MM.1S (cell line): ENCODE data around the gene LCE5A.

Experiments used
- DNase-seq: peaks from one replicate; pipeline ENCODE4 v3.0.0-alpha.2; 2015
- H2AFZ ChIP-seq: fragments of 300-600 bp; sonication (generic); 2 replicates; pipeline ENCODE4 v1.6.0; 2016; ENCODE audit warnings: antibody characterized with exemption, low read length
- H3F3A ChIP-seq: fragments of 300-600 bp; sonication (generic); 2 replicates; pipeline ENCODE4 v1.6.1; 2016; ENCODE audit warnings: mild to moderate bottlenecking, antibody characterized with exemption, low read length, moderate library complexity, mixed read lengths; ENCODE audit not compliant: insufficient read depth
- H3K27ac ChIP-seq: fragments of 300-600 bp; sonication (generic); 2 replicates; pipeline ENCODE4 v1.5.1; 2016; ENCODE audit warnings: mild to moderate bottlenecking, low read length
- H3K27me3 ChIP-seq: fragments of 300-600 bp; sonication (generic); replicated peaks from 2 replicates; pipeline ENCODE4 v1.6.0; 2016; ENCODE audit warnings: low read length; ENCODE audit not compliant: insufficient read depth
- H3K36me3 ChIP-seq: fragments of 300-600 bp; sonication (generic); replicated peaks from 2 replicates; pipeline ENCODE4 v1.6.1; 2016; ENCODE audit warnings: mild to moderate bottlenecking, low read length, mixed read lengths; ENCODE audit not compliant: insufficient read depth
- H3K4me1 ChIP-seq: fragments of 300-600 bp; sonication (generic); 2 replicates; pipeline ENCODE4 v1.6.1; 2016; ENCODE audit warnings: low read length, mixed read lengths
- H3K4me2 ChIP-seq: fragments of 300-600 bp; sonication (generic); 2 replicates; pipeline ENCODE4 v1.6.0; 2016; ENCODE audit warnings: low read depth, low read length
- H3K4me3 ChIP-seq: fragments of 300-600 bp; sonication (generic); 2 replicates; pipeline ENCODE4 v1.5.1; 2016; ENCODE audit warnings: low read length, mixed read lengths
- H3K79me2 ChIP-seq: fragments of 300-600 bp; sonication (generic); 2 replicates; pipeline ENCODE4 v1.6.1; 2016; ENCODE audit warnings: mixed run types, low read length, mixed read lengths
- H3K9ac ChIP-seq: fragments of 300-600 bp; sonication (generic); 2 replicates; pipeline ENCODE4 v1.6.1; 2016; ENCODE audit warnings: low read length, mixed read lengths
- H3K9me2 ChIP-seq: fragments of 300-600 bp; sonication (generic); replicated peaks from 2 replicates; pipeline ENCODE4 v1.6.1; 2016; ENCODE audit warnings: mild to moderate bottlenecking, low read length, mixed read lengths; ENCODE audit not compliant: insufficient read depth
- H3K9me3 ChIP-seq: fragments of 300-600 bp; sonication (generic); replicated peaks from 2 replicates; pipeline ENCODE4 v1.6.1; 2016; ENCODE audit warnings: mild to moderate bottlenecking, low read length, mixed read lengths; ENCODE audit not compliant: insufficient read depth
- H4K20me1 ChIP-seq: fragments of 300-600 bp; sonication (generic); 2 replicates; pipeline ENCODE4 v1.6.1; 2016; ENCODE audit warnings: mild to moderate bottlenecking, low read length, moderate library complexity, mixed read lengths; ENCODE audit not compliant: insufficient read depth
- CTCF ChIP-seq: fragments of 300-600 bp; sonication (generic); IDR thresholded peaks from 2 replicates; pipeline ENCODE4 v1.5.1; 2016; ENCODE audit warnings: antibody characterized with exemption, low read length, mixed read lengths
- EZH2 ChIP-seq: fragments of 300-600 bp; sonication (generic); optimal IDR thresholded peaks from 2 replicates; pipeline ENCODE3; 2017; ENCODE audit warnings: low read depth, mild to moderate bottlenecking, antibody characterized with exemption, low read length, mixed read lengths
- EZH2phosphoT487 ChIP-seq: fragments of 300-600 bp; sonication (generic); IDR thresholded peaks from 2 replicates; pipeline ENCODE4 v1.6.1; 2018; ENCODE audit warnings: antibody characterized with exemption, low read length

Gene LCE5A

GRCh38 chr1:152481869-152482664, 28.5 kb upstream of the LCE5A start:
- no peaks in the 10 kb centered on the region for H4K20me1 ChIP-seq
- DNase-seq = no peak
- H3K9me2 ChIP-seq = no peaks in the 10 kb centered on the region
- H3K4me3 ChIP-seq = no peak overlapping the region
- no peak overlapping the region for H3K9ac ChIP-seq
- no peaks in the 10 kb centered on the region for H3K36me3 ChIP-seq
- no peak for TF ChIP-seq EZH2phosphoT487
- TF ChIP-seq CTCF = no peak
- TF ChIP-seq EZH2 = no peak
- H3K27me3 ChIP-seq = no peaks in the 10 kb centered on the region
- no peak overlapping the region for H3K4me2 ChIP-seq
- H3K79me2 ChIP-seq = no peaks in the 10 kb centered on the region
- no peak overlapping the region for H3K27ac ChIP-seq
- peaks cover 5% of the 10 kb centered on the region; the same call in 1 of the 2 replicates for H3K4me1 ChIP-seq
- H2AFZ ChIP-seq = no peak overlapping the region
- H3K9me3 ChIP-seq = no peaks in the 10 kb centered on the region
- H3F3A ChIP-seq = no peaks in the 10 kb centered on the region; the same call in 1 of the 2 replicates

- no peaks in the 10 kb centered on the region for H3K4me1 ChIP-seq
These were observed 24.1 kb upstream of the LCE5A start for GRCh38 chr1:152486400-152487006.

GRCh38 chr1:152487871-152488270, 22.7 kb upstream of the LCE5A start:
- TF ChIP-seq EZH2 = no peak
- no peak for TF ChIP-seq EZH2phosphoT487
- no peak for TF ChIP-seq CTCF
- DNase-seq = no peak
- H3K27me3 ChIP-seq = no peaks in the 10 kb centered on the region

More at GRCh38 chr1:152486400-152487006, 24.1 kb upstream of the LCE5A start:
- no peak overlapping the region for H3K27ac ChIP-seq
- H3K9me3 ChIP-seq = no peaks in the 10 kb centered on the region
- H3F3A ChIP-seq = no peaks in the 10 kb centered on the region
- no peak overlapping the region for H3K4me3 ChIP-seq
- H3K27me3 ChIP-seq = no peaks in the 10 kb centered on the region
- no peaks in the 10 kb centered on the region for H3K9me2 ChIP-seq
- no peak overlapping the region for H3K9ac ChIP-seq
- no peak overlapping the region for H3K4me2 ChIP-seq
- no peak overlapping the region for H2AFZ ChIP-seq
- TF ChIP-seq CTCF = peak; percentile 63
- TF ChIP-seq EZH2 = no peak
- peak; percentile 9 for DNase-seq
- H3K79me2 ChIP-seq = no peaks in the 10 kb centered on the region
- no peaks in the 10 kb centered on the region for H4K20me1 ChIP-seq
- H3K36me3 ChIP-seq = no peaks in the 10 kb centered on the region

More at GRCh38 chr1:152487871-152488270, 22.7 kb upstream of the LCE5A start:
- Histone ChIP-seq H3K9me2 (no peaks in the 10 kb centered on the region), H3K4me1 (no peaks in the 10 kb centered on the region), H3K9ac (no peak overlapping the region), H3K9me3 (no peaks in the 10 kb centered on the region), H2AFZ (no peak overlapping the region), H3K4me2 (no peak overlapping the region), H3F3A (no peaks in the 10 kb centered on the region), H3K79me2 (no peaks in the 10 kb centered on the region), H3K4me3 (no peak overlapping the region), H4K20me1 (no peaks in the 10 kb centered on the region), H3K27ac (no peak overlapping the region), H3K36me3 (no peaks in the 10 kb centered on the region)
